ENCODE data around the gene USP32.
"Not testable (repeated sequence)": the region's sequence is repeated elsewhere in the genome, so short reads cannot be mapped to it uniquely, and the experiment has no call there.

Gene USP32

GRCh38 chr17:60231234-60231633 lies 160.7 kb downstream of the USP32 start:
- DNase-seq (ENCODE audit: low read depth in 2 of 2): no peak

DNA sequence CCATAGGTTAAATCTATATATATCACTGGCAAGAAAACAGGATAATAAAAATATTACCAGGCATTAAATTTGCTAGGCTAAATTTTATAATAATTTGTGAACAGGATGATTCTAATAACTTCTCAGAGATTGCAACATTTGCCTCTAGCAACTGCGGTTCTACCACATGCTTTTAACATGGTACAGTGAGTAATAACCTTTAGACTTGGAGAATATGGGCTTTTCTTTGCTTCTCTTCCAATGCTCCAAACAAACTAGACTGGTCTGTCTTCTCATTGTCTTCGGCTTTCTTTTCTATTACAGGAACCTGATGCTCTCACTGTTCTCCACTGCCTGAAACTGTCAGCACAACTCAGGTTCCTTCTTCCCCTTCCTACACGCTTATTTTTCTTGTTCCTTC lies 161.6 kb downstream of the USP32 start:
- DNase-seq (ENCODE audit: low read depth in 2 of 2): no peak

DNA sequence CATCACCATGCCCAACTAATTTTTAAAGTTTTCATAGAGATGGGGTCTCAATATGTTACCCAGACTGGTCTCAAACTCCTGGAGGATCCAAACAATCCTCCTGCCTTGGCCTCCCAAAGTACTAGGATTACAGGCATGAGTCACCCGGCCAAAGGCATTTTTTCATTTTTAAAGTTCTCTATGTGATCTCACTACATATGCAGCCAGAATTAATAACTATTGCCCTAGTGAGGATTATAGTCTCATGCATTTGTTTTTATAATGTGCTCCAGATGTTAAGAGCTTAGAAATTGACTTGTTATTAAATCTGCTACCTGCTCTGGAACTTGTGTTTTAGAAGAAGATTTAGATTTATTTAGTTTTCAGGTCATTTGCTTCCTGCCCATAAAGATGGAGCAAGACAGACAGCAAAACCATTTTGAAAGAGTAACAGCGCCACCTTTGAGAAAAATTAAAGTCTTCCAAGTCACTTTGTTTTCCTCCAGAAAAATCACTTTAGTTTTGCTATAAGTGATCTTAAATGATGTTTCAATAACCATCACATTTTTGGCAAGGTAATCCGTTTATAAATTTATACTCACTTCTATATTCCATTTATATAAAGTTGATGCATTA lies 162.6 kb downstream of the USP32 start:
- peak in 1 of 2 experiments; percentile 25 for DNase-seq (ENCODE audit: low read depth in 2 of 2)

GRCh38 chr17:60227276-60227675 lies 164.7 kb downstream of the USP32 start:
- not testable (repeated sequence) for DNase-seq (ENCODE audit: low read depth in 2 of 2)

GRCh38 chr17:60224064-60224463 lies 167.9 kb downstream of the USP32 start:
- DNase-seq (ENCODE audit: low read depth in 2 of 2): no peak

- DNase-seq (ENCODE audit: low read depth in 2 of 2): no peak
Observed at GRCh38 chr17:60223456-60223855, 168.5 kb downstream of the USP32 start.

DNA sequence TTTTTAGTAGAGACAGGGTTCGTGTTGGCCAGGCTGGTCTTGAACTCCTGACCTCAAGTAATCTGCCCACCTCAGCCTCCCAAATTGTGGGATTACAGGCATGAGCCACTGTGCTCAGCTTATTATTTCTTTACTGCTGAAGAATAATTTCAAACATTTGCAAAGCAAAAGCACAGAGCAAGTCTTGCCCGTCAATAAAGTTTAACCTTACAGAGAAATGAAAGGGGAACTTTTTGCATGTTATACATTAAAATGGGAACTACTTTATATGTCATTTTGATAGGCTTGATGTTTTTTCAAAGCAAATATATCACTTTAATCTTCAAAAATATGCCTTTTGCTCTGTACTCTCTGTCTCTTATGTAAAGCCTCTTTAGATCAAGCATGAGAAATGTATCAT lies 173.2 kb downstream of the USP32 start:
- DNase-seq (ENCODE audit: low read depth in 2 of 2): not testable (repeated sequence)

DNA sequence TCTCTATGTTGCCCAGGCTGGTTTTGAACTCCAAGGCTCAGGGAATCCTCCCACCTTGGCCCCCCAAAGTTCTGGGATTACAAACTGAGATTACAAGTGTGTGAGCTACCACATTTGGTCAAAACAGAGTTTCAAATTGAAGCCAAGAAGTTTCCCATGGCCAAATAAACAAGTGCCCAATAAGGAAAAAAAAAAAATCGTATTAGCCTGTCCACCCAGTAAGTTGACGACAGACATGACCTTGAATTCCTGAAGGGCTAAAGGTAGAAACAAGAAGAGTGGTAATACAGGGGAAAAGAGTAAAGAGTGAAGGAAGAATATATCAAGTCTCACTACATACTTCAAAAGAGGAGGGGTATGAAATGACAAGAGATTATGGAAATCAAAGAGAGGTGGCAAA lies 176.0 kb downstream of the USP32 start:
- not testable (repeated sequence) for DNase-seq (ENCODE audit: low read depth in 2 of 2)

GRCh38 chr17:60211282-60211681 lies 180.7 kb downstream of the USP32 start:
- not testable (repeated sequence) for DNase-seq (ENCODE audit: low read depth in 2 of 2)

GRCh38 chr17:60208302-60208701 lies 183.6 kb downstream of the USP32 start:
- DNase-seq (ENCODE audit: low read depth in 2 of 2): not testable (repeated sequence)

- not testable (repeated sequence) for DNase-seq (ENCODE audit: low read depth in 2 of 2)
Observed at GRCh38 chr17:60205782-60206181, 186.2 kb downstream of the USP32 start.

- DNase-seq (ENCODE audit: low read depth in 2 of 2): not testable (repeated sequence)
Observed at GRCh38 chr17:60198630-60199029, 193.3 kb downstream of the USP32 start.

DNA sequence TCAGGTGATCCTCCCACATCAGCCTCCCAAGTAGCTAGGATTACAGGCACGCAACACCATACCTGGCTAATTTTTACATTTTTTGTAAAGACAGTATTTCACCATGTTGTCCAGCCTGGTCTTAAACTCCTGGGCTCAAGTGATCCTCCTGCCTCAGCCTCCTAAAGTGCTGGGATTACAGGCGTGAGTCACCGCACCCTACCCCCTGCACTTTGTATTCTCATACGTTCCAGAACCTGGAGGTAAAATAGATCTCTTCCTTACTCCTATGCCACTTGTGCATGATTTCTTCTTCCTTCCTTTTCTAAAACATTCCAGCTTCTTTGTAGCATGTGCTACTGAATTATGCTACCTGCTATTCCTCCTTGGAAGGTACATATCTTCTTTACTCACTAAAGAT lies 197.8 kb downstream of the USP32 start:
- not testable (repeated sequence) for DNase-seq (ENCODE audit: low read depth in 2 of 2)

DNA sequence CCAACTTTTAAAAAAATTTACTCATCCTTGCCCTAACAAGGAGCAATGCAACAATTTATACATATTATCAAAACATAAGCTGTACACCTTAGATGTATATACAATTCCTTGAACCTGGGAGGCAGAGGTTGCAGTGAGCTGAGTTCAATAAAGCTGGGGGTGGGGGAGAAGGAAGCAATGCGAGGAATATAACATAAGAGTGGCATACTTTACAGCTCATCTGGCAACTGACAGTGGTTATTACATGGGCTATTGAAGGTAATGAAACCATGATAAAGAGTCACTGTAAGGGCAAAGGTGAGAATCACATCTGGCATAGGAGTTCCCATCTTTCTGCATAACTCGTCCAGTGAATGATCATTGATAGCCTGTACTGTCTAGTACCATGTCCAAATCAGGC lies 198.5 kb downstream of the USP32 start:
- no peak for DNase-seq (ENCODE audit: low read depth in 2 of 2)

DNA sequence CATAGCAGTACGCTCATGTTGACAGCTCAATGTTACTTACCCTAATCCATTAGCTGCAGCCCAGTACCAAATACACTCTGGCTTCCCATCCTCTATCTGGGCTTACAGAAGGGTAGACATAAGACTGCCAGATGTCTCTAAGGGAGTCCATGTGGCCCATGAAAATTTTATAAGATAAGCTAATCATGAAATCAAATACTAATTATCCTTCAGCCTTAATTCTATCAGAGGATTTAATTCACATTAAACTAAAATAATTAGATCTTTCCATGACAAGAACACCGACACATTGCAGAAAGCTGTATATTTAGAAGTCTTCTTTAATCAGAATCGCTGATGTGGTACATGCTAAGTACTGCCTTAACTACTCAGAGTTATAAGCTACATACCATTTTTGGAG lies 198.9 kb downstream of the USP32 start:
- not testable (repeated sequence) for DNase-seq (ENCODE audit: low read depth in 2 of 2)

DNA sequence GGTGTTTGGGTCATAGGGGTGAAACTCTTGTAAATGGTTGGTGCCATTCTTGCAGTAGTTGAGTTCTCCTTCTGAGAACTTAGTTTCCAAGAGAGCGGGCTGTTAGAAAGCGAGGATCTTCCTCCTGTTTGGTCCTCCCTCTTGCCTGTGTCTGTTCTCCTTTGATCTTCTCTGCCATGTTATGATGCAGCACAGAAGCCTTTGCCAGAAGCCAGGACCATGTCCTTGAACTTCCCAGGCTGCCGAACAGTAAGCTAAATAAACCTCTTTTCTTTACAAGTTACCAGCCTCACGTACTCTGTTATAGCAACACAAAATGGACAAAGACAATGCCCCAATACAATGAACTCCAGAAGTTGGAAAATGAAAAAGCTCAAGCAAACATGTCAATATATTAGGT lies 201.9 kb downstream of the USP32 start:
- DNase-seq (ENCODE audit: low read depth in 2 of 2): not testable (repeated sequence)

GRCh38 chr17:60188759-60189158 lies 203.2 kb downstream of the USP32 start:
- no peak for DNase-seq (ENCODE audit: low read depth in 2 of 2)

DNA sequence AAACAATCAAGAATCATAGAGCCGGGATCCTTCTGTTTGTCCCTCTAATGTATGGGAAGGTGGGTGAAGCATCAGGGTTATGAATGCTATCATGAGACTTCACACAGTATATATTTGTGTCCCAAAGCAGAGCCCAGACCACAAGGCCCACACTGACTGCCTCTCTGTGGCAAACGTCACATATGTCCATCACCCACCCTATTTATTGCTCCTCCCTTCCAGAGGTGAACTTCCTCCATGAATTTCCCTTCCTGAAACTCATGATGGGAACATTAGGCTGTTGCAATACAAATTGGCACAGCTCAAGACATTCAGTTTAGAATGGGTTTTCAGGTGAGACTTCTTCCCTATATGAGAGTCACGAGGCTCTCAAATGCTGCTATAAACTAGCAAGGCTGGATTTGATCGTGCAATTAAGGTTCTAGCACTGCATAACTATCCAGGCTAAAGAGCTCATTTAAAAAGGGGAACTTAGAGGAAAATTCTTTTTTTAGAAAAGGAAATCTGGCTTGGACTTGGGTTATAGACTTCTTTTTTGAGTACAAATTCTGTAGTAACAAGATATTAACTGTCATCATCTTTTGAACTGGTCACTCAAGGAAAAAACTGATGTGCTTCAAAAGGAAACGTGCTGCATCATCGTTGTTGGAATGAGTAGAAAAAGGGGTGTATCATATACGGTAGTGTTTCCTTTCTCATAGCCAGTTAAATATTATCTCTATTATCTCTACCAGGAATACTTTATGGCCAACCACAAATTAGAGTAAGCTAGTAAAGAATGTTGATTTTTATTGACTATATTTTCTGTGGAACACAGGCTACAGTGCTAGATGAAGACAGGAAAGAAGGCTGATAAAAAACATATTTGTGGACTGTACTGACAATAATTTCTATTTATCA lies 204.8 kb downstream of the USP32 start:
- DNase-seq (ENCODE audit: low read depth in 2 of 2): not testable (repeated sequence)

GRCh38 chr17:60186372-60186771 lies 205.6 kb downstream of the USP32 start:
- DNase-seq (ENCODE audit: low read depth in 2 of 2): not testable (repeated sequence)

- DNase-seq (ENCODE audit: low read depth in 2 of 2): not testable (repeated sequence)
Observed at GRCh38 chr17:60180380-60180779, 211.6 kb downstream of the USP32 start.

DNA sequence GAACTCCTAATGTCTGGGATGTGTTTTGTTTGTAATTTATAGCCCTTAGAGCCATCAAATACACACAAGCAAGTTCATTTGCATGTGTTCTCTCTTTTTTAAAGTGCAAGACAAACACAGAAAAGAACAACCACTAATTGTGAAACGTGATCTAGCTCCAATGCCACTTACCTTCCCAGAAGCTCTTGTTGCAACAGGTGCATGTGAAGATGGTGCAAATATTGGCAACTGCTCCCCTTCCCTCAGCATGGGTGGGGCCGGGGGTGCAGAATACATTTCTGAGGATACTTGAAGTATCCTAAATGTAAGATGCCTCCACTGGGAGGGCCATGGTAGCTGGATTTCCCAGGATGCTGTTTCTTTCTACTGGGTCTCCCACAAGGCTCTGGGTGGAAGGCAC lies 213.8 kb downstream of the USP32 start:
- DNase-seq (ENCODE audit: low read depth in 2 of 2): not testable (repeated sequence)

DNA sequence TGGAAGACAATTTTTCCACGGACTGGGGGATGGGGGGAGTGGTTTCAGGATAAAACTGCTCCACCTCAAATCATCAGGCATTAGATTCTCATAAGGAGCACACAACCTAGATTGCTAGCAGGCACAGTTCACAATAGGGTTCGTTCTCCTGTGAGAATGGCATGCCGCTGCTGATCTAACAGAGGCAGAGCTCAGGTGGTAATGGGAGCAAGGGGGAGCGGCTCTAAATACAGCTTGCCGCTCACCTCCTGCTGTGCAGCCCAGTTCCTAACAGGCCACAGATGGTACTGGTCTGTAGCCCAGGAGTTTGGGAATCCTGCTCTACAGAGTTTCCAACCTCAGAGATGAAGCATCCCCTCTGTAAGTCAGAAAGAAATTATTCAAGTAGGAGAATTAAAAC lies 215.2 kb downstream of the USP32 start:
- DNase-seq (ENCODE audit: low read depth in 2 of 2): not testable (repeated sequence)

GRCh38 chr17:60174767-60175166 lies 217.2 kb downstream of the USP32 start:
- DNase-seq (ENCODE audit: low read depth in 2 of 2): not testable (repeated sequence)

Data from fibroblast of skin of left biceps (primary cell).